ENCODE results near the gene TST.

Gene TST

GRCh38 chr22:37047006-37047405, 27.8 kb upstream of the TST start:
- Histone ChIP-seq H3K4me1 (ENCODE audit: insufficient read depth, low read length, poor library complexity, severe bottlenecking) (peaks cover 9% of the 10 kb centered on the region), H3K36me3 (ENCODE audit: insufficient read depth, low read length) (no peaks in the 10 kb centered on the region), H2AFZ (ENCODE audit: low read length) (no peak overlapping the region), H4K20me1 (ENCODE audit: insufficient read depth, low read length, poor library complexity, severe bottlenecking) (no peaks in the 10 kb centered on the region), H3K9me2 (replicated peaks; ENCODE audit: low read depth, low read length) (no peaks in the 10 kb centered on the region), H3F3A (ENCODE audit: low read depth) (no peaks in the 10 kb centered on the region), H3K9ac (ENCODE audit: low read depth, low read length, poor library complexity, severe bottlenecking) (no peak overlapping the region), H3K27me3 (ENCODE audit: insufficient read depth, low read length, poor library complexity, severe bottlenecking) (no peaks in the 10 kb centered on the region), H3K9me3 (ENCODE audit: insufficient read depth, low read depth, low read length) (no peaks in the 10 kb centered on the region), H3K4me2 (ENCODE audit: low read depth, low read length, poor library complexity, severe bottlenecking) (no peak overlapping the region), H3K4me3 (ENCODE audit: low read length, poor library complexity, severe bottlenecking) (no peak overlapping the region), H3K79me2 (ENCODE audit: insufficient read depth, low read length) (no peaks in the 10 kb centered on the region)
- TF ChIP-seq EZH2phosphoT487 (IDR thresholded peaks at IDR 0.05; ENCODE audit: borderline replicate concordance) = no peak
- no peak for TF ChIP-seq CTCF (conservative IDR thresholded peaks at IDR 0.05; ENCODE audit: low read length)

GRCh38 chr22:37046589-37046988, 27.3 kb upstream of the TST start:
- Histone ChIP-seq H3K4me1 (ENCODE audit: insufficient read depth, low read length, poor library complexity, severe bottlenecking) (peaks cover 6% of the 10 kb centered on the region), H3K9me2 (replicated peaks; ENCODE audit: low read depth, low read length) (no peaks in the 10 kb centered on the region), H3K79me2 (ENCODE audit: insufficient read depth, low read length) (no peaks in the 10 kb centered on the region), H3K9me3 (ENCODE audit: insufficient read depth, low read depth, low read length) (no peaks in the 10 kb centered on the region), H3F3A (ENCODE audit: low read depth) (no peaks in the 10 kb centered on the region), H3K4me2 (ENCODE audit: low read depth, low read length, poor library complexity, severe bottlenecking) (no peak overlapping the region), H2AFZ (ENCODE audit: low read length) (no peak overlapping the region), H3K36me3 (ENCODE audit: insufficient read depth, low read length) (no peaks in the 10 kb centered on the region), H3K4me3 (ENCODE audit: low read length, poor library complexity, severe bottlenecking) (no peak overlapping the region), H3K9ac (ENCODE audit: low read depth, low read length, poor library complexity, severe bottlenecking) (no peak overlapping the region), H3K27me3 (ENCODE audit: insufficient read depth, low read length, poor library complexity, severe bottlenecking) (no peaks in the 10 kb centered on the region), H4K20me1 (ENCODE audit: insufficient read depth, low read length, poor library complexity, severe bottlenecking) (no peaks in the 10 kb centered on the region)
- TF ChIP-seq CTCF (conservative IDR thresholded peaks at IDR 0.05; ENCODE audit: low read length) = no peak
- TF ChIP-seq EZH2phosphoT487 (IDR thresholded peaks at IDR 0.05; ENCODE audit: borderline replicate concordance) = no peak

GRCh38 chr22:37045958-37046357, 26.7 kb upstream of the TST start:
- Histone ChIP-seq H3K9ac (ENCODE audit: low read depth, low read length, poor library complexity, severe bottlenecking) (no peak overlapping the region), H4K20me1 (ENCODE audit: insufficient read depth, low read length, poor library complexity, severe bottlenecking) (no peaks in the 10 kb centered on the region), H3K27me3 (ENCODE audit: insufficient read depth, low read length, poor library complexity, severe bottlenecking) (no peaks in the 10 kb centered on the region), H3K4me2 (ENCODE audit: low read depth, low read length, poor library complexity, severe bottlenecking) (no peak overlapping the region), H3K9me3 (ENCODE audit: insufficient read depth, low read depth, low read length) (no peaks in the 10 kb centered on the region), H3K79me2 (ENCODE audit: insufficient read depth, low read length) (no peaks in the 10 kb centered on the region), H3K36me3 (ENCODE audit: insufficient read depth, low read length) (no peaks in the 10 kb centered on the region), H2AFZ (ENCODE audit: low read length) (no peak overlapping the region), H3F3A (ENCODE audit: low read depth) (no peaks in the 10 kb centered on the region), H3K4me3 (ENCODE audit: low read length, poor library complexity, severe bottlenecking) (no peak overlapping the region), H3K4me1 (ENCODE audit: insufficient read depth, low read length, poor library complexity, severe bottlenecking) (peaks cover 6% of the 10 kb centered on the region), H3K9me2 (replicated peaks; ENCODE audit: low read depth, low read length) (no peaks in the 10 kb centered on the region)
- TF ChIP-seq EZH2phosphoT487 (IDR thresholded peaks at IDR 0.05; ENCODE audit: borderline replicate concordance) (no peak), CTCF (conservative IDR thresholded peaks at IDR 0.05; ENCODE audit: low read length) (peak; percentile 77)
